GM12873 (cell line): ENCODE measurements around the gene HLA-DMA.

Source experiments
- TF ChIP-seq, protein P1 (sequence below): IDR thresholded peaks from 2 replicates; pipeline ENCODE4 v1.5.1; 2012; ENCODE audit warnings: low read depth, mild to moderate bottlenecking, moderate library complexity, low read length, control low read depth; ENCODE audit not compliant: insufficient read depth; ENCODE audit errors: missing control alignments

The HLA-DMA gene

GRCh38 chr6:32984622-32985389 is 31.9 kb upstream of the HLA-DMA start:
- TF ChIP-seq, protein P1, sequence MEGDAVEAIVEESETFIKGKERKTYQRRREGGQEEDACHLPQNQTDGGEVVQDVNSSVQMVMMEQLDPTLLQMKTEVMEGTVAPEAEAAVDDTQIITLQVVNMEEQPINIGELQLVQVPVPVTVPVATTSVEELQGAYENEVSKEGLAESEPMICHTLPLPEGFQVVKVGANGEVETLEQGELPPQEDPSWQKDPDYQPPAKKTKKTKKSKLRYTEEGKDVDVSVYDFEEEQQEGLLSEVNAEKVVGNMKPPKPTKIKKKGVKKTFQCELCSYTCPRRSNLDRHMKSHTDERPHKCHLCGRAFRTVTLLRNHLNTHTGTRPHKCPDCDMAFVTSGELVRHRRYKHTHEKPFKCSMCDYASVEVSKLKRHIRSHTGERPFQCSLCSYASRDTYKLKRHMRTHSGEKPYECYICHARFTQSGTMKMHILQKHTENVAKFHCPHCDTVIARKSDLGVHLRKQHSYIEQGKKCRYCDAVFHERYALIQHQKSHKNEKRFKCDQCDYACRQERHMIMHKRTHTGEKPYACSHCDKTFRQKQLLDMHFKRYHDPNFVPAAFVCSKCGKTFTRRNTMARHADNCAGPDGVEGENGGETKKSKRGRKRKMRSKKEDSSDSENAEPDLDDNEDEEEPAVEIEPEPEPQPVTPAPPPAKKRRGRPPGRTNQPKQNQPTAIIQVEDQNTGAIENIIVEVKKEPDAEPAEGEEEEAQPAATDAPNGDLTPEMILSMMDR = peak; percentile 94

- TF ChIP-seq, protein P1 = no peak
Observed at GRCh38 chr6:32983964-32984621, 31.2 kb upstream of the HLA-DMA start.

DNA sequence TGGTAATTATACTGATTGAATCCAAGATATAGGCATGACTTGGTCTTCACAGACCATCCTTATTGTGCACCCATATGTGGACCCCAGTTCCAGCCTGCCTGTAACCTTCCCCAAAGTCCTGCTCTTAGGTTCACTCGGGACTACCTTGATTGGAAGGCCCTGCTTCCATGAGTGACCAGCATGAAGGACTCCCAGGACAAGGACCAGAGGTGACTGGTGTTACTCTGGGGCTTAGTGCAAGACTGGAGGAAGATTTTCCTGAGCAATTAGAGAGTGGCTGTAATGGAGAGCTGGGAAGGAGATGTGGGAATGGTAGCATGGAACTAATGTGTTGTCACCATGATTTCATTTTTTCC is 30.6 kb upstream of the HLA-DMA start:
- TF ChIP-seq, protein P1 = no peak

DNA sequence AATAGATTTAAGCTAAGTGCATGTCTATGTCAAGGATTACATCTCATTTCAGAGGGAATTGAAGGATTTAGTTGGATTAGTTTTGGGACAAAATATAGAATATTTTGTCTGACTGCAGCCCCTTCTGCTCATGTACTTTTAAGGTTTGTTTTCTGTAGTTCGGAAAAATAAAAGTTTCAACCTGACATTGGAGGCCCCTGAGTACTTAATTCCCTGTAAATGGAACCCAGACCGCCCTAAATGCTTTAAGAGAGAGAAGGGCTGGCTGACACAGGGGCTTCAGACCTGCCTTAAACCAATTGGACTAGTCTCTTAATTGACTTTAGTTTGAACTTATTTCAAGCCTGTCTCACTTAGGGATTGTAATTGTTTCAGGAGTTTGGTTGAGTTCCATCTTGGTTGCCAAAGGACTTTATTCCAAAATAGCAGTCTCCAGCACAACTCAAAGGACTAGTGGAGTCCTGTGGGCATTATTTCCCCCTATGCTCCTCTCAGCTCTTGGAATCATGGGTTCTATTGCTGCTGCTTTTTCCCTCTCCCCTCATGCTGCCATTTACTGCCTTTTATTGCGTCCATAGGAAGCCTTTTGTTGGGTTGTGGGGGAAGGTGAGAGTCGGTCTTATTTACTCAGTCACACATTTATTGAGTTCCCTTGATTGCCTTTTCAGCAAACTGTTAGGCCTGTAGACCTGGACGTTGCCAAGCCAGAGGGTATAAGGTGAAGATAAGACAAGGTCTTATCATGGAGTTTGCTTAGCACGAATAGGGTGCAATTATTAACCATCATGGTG is 30.0 kb upstream of the HLA-DMA start:
- TF ChIP-seq, protein P1 = no peak

DNA sequence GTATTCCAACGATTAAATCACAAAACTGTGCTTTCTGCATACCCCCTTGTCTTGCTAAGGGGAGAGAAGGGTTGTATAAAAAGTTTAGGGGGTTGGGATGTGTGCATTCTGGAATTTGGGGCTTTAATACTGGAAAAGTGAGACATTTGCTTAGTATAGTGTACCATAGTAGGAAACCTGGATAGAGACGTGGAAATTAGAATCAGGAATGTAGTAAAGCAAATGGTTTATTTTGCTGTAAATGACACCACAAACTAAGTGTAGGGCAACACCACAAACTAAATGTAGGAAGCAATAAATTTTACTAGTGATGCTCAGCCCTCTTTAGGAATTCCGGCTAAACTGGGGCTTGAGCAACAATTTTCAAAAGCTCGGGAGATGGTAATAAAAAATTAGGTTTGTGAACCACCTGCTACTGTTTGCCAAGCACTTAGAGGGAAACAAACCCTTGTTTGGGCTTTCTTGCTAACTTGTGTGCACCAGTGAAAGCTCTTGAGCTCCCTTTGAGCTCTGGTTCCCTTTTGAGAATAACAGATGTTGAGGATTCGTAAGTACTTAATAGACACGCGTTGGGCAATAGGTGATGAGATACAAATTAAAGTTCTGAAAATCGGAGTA is 29.3 kb upstream of the HLA-DMA start:
- TF ChIP-seq, protein P1 = no peak

GRCh38 chr6:32980488-32981038 is 27.7 kb upstream of the HLA-DMA start:
- TF ChIP-seq, protein P1 = no peak
